ENCODE data around the gene CRTAC1.

Gene CRTAC1

DNA sequence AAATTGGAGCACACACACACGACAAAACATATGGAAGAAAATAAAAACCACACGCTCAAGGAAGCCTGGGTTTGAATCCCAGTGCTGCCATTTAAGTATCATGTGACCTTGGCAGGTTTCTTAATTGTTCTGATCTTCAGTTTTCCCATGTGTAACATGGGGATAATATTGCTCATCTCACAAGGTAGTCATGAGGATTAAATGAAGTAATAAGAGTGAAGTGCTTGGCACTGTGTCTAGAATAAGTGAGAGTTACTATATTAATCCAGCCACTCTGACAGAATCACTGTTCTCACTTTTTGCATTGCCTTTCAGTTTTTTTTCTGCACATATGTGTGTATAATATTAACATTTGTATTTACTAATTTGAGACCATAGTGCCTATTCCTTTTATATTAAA, 137.5 kb downstream of the CRTAC1 start:
- Histone ChIP-seq H4K8ac (ENCODE audit: low read depth, low read length) (no peak overlapping the region), H2BK5ac (ENCODE audit: low read length) (no peak overlapping the region), H3K18ac (ENCODE audit: low read length) (no peak overlapping the region), H3K27me3 (ENCODE audit: control insufficient read depth in 3 of 3, insufficient read depth in 3 of 3, low read depth in 1 of 3, low read length in 3 of 3) (peaks cover 0 to 19% (median 3%) of the 10 kb centered on the region in 3 experiments), H3K79me1 (ENCODE audit: low read depth, low read length) (no peaks in the 10 kb centered on the region), H3K4me3 (ENCODE audit: low read length in 2 of 2) (no peak overlapping the region), H3K4me1 (ENCODE audit: control insufficient read depth in 2 of 2, insufficient read depth in 1 of 2, low read depth in 1 of 2, low read length in 2 of 2) (peaks cover 5 to 22% of the 10 kb centered on the region in 2 donors), H3K9me3 (replicated peaks in 1 of 2; ENCODE audit: control insufficient read depth in 2 of 2, insufficient read depth in 1 of 2, low read depth in 1 of 2, low read length in 2 of 2) (peaks cover 0 to 3% of the 10 kb centered on the region in 2 donors), H2AFZ (ENCODE audit: low read length) (no peak overlapping the region), H2BK12ac (ENCODE audit: low read length) (no peak overlapping the region), H3K27ac (replicated peaks; ENCODE audit: low read length) (no peak overlapping the region), H3K23ac (ENCODE audit: low read depth, low read length, poor library complexity) (no peak overlapping the region), H3K4ac (ENCODE audit: low read length) (no peak overlapping the region), H4K91ac (ENCODE audit: low read depth, low read length, poor library complexity) (no peak overlapping the region), H3K4me2 (ENCODE audit: insufficient read depth, low read length, poor library complexity, severe bottlenecking) (no peak overlapping the region), H2AK5ac (ENCODE audit: low read depth, low read length) (no peak overlapping the region), H2BK15ac (ENCODE audit: low read length) (no peak overlapping the region), H3K14ac (ENCODE audit: low read length) (no peak overlapping the region), H2BK120ac (ENCODE audit: low read depth, low read length) (no peak overlapping the region), H3K36me3 (replicated peaks in 1 of 2; ENCODE audit: control insufficient read depth in 2 of 2, insufficient read depth in 2 of 2, low read length in 2 of 2) (no peaks in the 10 kb centered on the region), H3K9ac (ENCODE audit: low read depth, low read length, poor library complexity) (no peak overlapping the region)
- no CpG with 5 or more reads among the region's 2 CpGs for WGBS, 2 donors (ENCODE audit: extremely low coverage in 2 of 2, insufficient read length in 2 of 2, insufficient replicate concordance in 1 of 2)
- no peak for DNase-seq (ENCODE audit: low spot score)

DNA sequence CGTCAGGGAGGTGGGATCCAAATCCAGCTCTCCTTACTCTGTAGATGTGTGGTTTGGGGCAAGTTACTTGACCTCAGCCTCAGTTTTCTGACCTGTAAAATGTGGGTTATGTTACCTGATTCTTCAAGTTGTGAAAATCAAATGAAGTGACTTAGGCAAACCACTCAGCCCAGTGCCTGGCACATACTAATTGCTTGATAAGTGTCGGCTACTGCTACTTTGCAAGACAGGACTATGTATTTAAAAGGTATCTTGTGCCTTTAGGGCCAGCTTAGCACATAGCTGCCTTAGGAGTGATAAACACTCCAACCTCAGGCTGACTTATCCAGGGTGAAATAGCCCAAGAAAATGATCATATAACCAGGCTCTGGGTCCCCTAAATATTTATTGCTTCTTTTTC, 137.9 kb downstream of the CRTAC1 start:
- H2AK5ac ChIP-seq (ENCODE audit: low read depth, low read length) = peak overlapping the region; percentile 18

DNA sequence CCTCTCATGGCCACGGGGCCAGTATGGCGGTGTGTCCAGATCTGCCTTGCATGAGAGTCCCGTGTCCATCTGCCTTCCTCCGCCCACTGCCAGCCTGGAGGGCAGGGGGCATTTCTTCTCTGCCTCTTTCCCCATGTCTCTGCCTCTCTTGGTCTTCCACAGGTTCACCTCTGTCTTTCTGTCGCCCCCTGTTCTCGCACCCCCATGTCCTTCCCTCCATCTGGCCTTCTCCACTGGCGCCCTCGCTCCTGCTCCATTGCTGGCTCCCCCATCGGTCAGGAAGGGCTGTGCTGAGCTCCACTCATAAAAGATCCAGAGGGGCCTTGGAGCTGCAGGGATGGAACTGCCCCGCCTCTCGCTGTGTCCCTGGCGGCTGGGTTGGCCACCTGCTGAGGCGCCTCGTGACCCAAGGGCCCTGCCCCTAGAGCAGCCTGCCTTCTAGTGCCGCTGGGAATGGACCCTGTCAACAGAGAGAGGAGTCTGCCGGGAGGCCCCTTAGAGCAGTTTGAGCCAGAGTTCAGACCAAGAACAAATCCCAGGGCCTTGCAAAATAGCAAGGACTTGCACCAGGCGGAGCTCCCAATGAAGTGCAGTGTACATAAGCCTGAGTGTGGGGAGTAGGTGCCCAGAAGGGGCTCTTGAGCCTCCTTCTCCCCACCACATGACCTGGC, 138.8 kb downstream of the CRTAC1 start:
- Histone ChIP-seq H3K4me2 (ENCODE audit: insufficient read depth, low read length, poor library complexity, severe bottlenecking) (no peak overlapping the region), H2BK5ac (ENCODE audit: low read length) (no peak overlapping the region), H4K91ac (ENCODE audit: low read depth, low read length, poor library complexity) (no peak overlapping the region), H3K9me3 (replicated peaks in 1 of 2; ENCODE audit: control insufficient read depth in 2 of 2, insufficient read depth in 1 of 2, low read depth in 1 of 2, low read length in 2 of 2) (peaks cover 0 to 3% of the 10 kb centered on the region in 2 donors), H3K36me3 (replicated peaks in 1 of 2; ENCODE audit: control insufficient read depth in 2 of 2, insufficient read depth in 2 of 2, low read length in 2 of 2) (no peaks in the 10 kb centered on the region), H2BK12ac (ENCODE audit: low read length) (no peak overlapping the region), H3K4me1 (ENCODE audit: control insufficient read depth in 2 of 2, insufficient read depth in 1 of 2, low read depth in 1 of 2, low read length in 2 of 2) (peaks cover 5 to 22% of the 10 kb centered on the region in 2 donors), H3K27ac (replicated peaks; ENCODE audit: low read length) (no peak overlapping the region), H3K18ac (ENCODE audit: low read length) (peak overlapping the region; percentile 31), H3K4ac (ENCODE audit: low read length) (no peak overlapping the region), H2AFZ (ENCODE audit: low read length) (no peak overlapping the region), H3K9ac (ENCODE audit: low read depth, low read length, poor library complexity) (no peak overlapping the region), H3K14ac (ENCODE audit: low read length) (no peak overlapping the region), H2BK15ac (ENCODE audit: low read length) (no peak overlapping the region), H3K4me3 (ENCODE audit: low read length in 2 of 2) (no peak overlapping the region), H4K8ac (ENCODE audit: low read depth, low read length) (no peak overlapping the region), H2BK120ac (ENCODE audit: low read depth, low read length) (no peak overlapping the region), H3K79me1 (ENCODE audit: low read depth, low read length) (no peaks in the 10 kb centered on the region), H3K23ac (ENCODE audit: low read depth, low read length, poor library complexity) (no peak overlapping the region), H3K27me3 (ENCODE audit: control insufficient read depth in 3 of 3, insufficient read depth in 3 of 3, low read depth in 1 of 3, low read length in 3 of 3) (peaks cover 0 to 18% (median 3%) of the 10 kb centered on the region in 3 experiments), H2AK5ac (ENCODE audit: low read depth, low read length) (peak overlapping the region; percentile 18)
- WGBS, 2 donors (ENCODE audit: extremely low coverage in 2 of 2, insufficient read length in 2 of 2, insufficient replicate concordance in 1 of 2) = no CpG with 5 or more reads among the region's 17 CpGs
- DNase-seq (ENCODE audit: low spot score) = no peak

More for the DNA sequence above, 137.9 kb downstream of the CRTAC1 start:
- H3K4me1 ChIP-seq (ENCODE audit: control insufficient read depth in 2 of 2, insufficient read depth in 1 of 2, low read depth in 1 of 2, low read length in 2 of 2) = peaks cover 5 to 22% of the 10 kb centered on the region in 2 donors
- H4K91ac ChIP-seq (ENCODE audit: low read depth, low read length, poor library complexity) = no peak overlapping the region
- no peak overlapping the region for H2BK15ac ChIP-seq (ENCODE audit: low read length)
- no peak overlapping the region for H3K4ac ChIP-seq (ENCODE audit: low read length)
- peaks cover 0 to 22% (median 3%) of the 10 kb centered on the region in 3 experiments for H3K27me3 ChIP-seq (ENCODE audit: control insufficient read depth in 3 of 3, insufficient read depth in 3 of 3, low read depth in 1 of 3, low read length in 3 of 3)
- peak overlapping the region; percentile 9 for H3K14ac ChIP-seq (ENCODE audit: low read length)
- peaks cover 0 to 3% of the 10 kb centered on the region in 2 donors for H3K9me3 ChIP-seq (replicated peaks in 1 of 2; ENCODE audit: control insufficient read depth in 2 of 2, insufficient read depth in 1 of 2, low read depth in 1 of 2, low read length in 2 of 2)
- H3K4me3 ChIP-seq (ENCODE audit: low read length in 2 of 2) = no peak overlapping the region
- no peak overlapping the region for H3K18ac ChIP-seq (ENCODE audit: low read length)
- H4K8ac ChIP-seq (ENCODE audit: low read depth, low read length) = no peak overlapping the region
- no peaks in the 10 kb centered on the region for H3K79me1 ChIP-seq (ENCODE audit: low read depth, low read length)
- H2AFZ ChIP-seq (ENCODE audit: low read length) = no peak overlapping the region
- no peaks in the 10 kb centered on the region for H3K36me3 ChIP-seq (replicated peaks in 1 of 2; ENCODE audit: control insufficient read depth in 2 of 2, insufficient read depth in 2 of 2, low read length in 2 of 2)
- no CpG with 5 or more reads among the region's 2 CpGs for WGBS, 2 donors (ENCODE audit: extremely low coverage in 2 of 2, insufficient read length in 2 of 2, insufficient replicate concordance in 1 of 2)
- no peak for DNase-seq (ENCODE audit: low spot score)
- no peak overlapping the region for H3K9ac ChIP-seq (ENCODE audit: low read depth, low read length, poor library complexity)
- H3K23ac ChIP-seq (ENCODE audit: low read depth, low read length, poor library complexity) = no peak overlapping the region
- H2BK120ac ChIP-seq (ENCODE audit: low read depth, low read length) = no peak overlapping the region
- H2BK12ac ChIP-seq (ENCODE audit: low read length) = peak overlapping the region; percentile 47
- no peak overlapping the region for H2BK5ac ChIP-seq (ENCODE audit: low read length)
- no peak overlapping the region for H3K4me2 ChIP-seq (ENCODE audit: insufficient read depth, low read length, poor library complexity, severe bottlenecking)
- no peak overlapping the region for H3K27ac ChIP-seq (replicated peaks; ENCODE audit: low read length)

DNA sequence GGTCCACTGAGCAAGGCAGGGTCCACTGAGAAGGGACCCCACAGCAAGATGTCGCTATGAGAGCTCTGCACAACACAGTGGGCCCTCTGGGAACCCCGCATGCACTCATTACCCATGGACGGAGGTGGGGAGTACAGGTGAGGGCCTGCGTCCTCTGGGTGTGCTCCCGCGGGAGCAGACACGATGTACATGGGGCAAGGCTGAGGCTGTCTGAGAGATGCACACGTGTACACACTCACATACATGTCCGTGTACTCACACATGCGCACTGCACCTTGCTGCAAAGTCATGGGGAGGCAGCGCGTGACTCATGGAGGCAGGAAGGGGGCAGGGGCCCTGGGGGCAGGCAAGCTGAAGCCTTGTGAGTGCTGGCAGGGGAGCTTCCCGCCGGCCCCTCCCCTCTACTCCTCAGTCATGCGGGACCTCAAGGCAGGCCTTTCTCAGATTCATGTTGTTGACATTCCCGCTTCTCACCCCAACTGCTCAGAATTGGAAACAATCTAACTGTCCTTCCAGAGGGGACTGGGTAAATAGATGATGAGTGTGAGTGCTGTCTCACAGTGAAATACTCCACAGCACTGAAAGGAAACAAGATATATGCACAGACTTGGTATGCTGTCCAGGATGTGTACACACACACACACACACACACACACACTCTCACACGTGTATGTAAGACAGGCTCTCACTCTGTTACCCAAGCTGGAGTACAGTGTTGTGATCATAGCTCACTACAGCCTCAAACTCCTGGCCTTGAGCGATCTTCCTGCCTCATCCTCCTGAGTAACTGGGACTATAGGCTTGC, 140.8 kb downstream of the CRTAC1 start:
- Histone ChIP-seq H3K4ac (ENCODE audit: low read length) (peak overlapping the region; percentile 17), H3K79me1 (ENCODE audit: low read depth, low read length) (no peaks in the 10 kb centered on the region), H2BK120ac (ENCODE audit: low read depth, low read length) (peak overlapping the region; percentile 29), H3K4me2 (ENCODE audit: insufficient read depth, low read length, poor library complexity, severe bottlenecking) (no peak overlapping the region), H2BK15ac (ENCODE audit: low read length) (peak overlapping the region; percentile 35), H3K36me3 (replicated peaks in 1 of 2; ENCODE audit: control insufficient read depth in 2 of 2, insufficient read depth in 2 of 2, low read length in 2 of 2) (no peaks in the 10 kb centered on the region), H3K9me3 (replicated peaks in 1 of 2; ENCODE audit: control insufficient read depth in 2 of 2, insufficient read depth in 1 of 2, low read depth in 1 of 2, low read length in 2 of 2) (peaks cover 0 to 3% of the 10 kb centered on the region in 2 donors), H3K27ac (replicated peaks; ENCODE audit: low read length) (no peak overlapping the region), H3K18ac (ENCODE audit: low read length) (peak overlapping the region; percentile 93), H3K4me3 (ENCODE audit: low read length in 2 of 2) (peak overlapping the region in 1 of 2 donors; percentile 3), H3K14ac (ENCODE audit: low read length) (peak overlapping the region; percentile 91), H4K91ac (ENCODE audit: low read depth, low read length, poor library complexity) (no peak overlapping the region), H2BK5ac (ENCODE audit: low read length) (no peak overlapping the region), H3K4me1 (ENCODE audit: control insufficient read depth in 2 of 2, insufficient read depth in 1 of 2, low read depth in 1 of 2, low read length in 2 of 2) (peaks cover 5 to 17% of the 10 kb centered on the region in 2 donors), H3K9ac (ENCODE audit: low read depth, low read length, poor library complexity) (peak overlapping the region; percentile 46), H2AFZ (ENCODE audit: low read length) (no peak overlapping the region), H3K27me3 (ENCODE audit: control insufficient read depth in 3 of 3, insufficient read depth in 3 of 3, low read depth in 1 of 3, low read length in 3 of 3) (peaks cover 0 to 6% (median 3%) of the 10 kb centered on the region in 3 experiments), H2BK12ac (ENCODE audit: low read length) (peak overlapping the region; percentile 76), H4K8ac (ENCODE audit: low read depth, low read length) (no peak overlapping the region), H3K23ac (ENCODE audit: low read depth, low read length, poor library complexity) (peak overlapping the region; percentile 66), H2AK5ac (ENCODE audit: low read depth, low read length) (peak overlapping the region; percentile 56)
- no peak for DNase-seq (ENCODE audit: low spot score)
- no CpG with 5 or more reads among the region's 18 CpGs for WGBS, 2 donors (ENCODE audit: extremely low coverage in 2 of 2, insufficient read length in 2 of 2, insufficient replicate concordance in 1 of 2)

All from neuronal stem cell (in vitro differentiated cells).